IMR-90 (cell line): ENCODE results near the gene ERH. TPM values are rescaled to one million over a fixed set of nuclear protein-coding genes. Genes with fewer than 3 reads are reported as not detected.

ENCODE experiments used
- ATAC-seq: fragments of 200-7000 bp; cut with Tn5 transposase; 2 replicates; pipeline ENCODE4 v1.9.1; 2020; ENCODE audit warnings: low read depth, mild to moderate bottlenecking, moderate library complexity
- BruUV-seq: library from RNA; stranded (reverse); fragments of 400-500 nt; replicated peaks from 2 replicates; lab custom pipeline; 2021; lab: Mats Ljungman, UMichigan
- CTCF ChIA-PET: fragments of 300-600 bp; formaldehyde crosslinking; extraction: SDS; loops from one replicate; lab custom pipeline; 2021; ENCODE audit warnings: antibody characterized with exemption; lab: Yijun Ruan, JAX
- POLR2A ChIA-PET: fragments of 300-600 bp; sonication (Branson Sonifier 250); formaldehyde crosslinking; loops from one replicate; lab custom pipeline; 2022; ENCODE audit warnings: antibody characterized with exemption; ENCODE audit not compliant: unreplicated experiment; lab: Charles Lee
- DNase-seq: peaks from one replicate; pipeline ENCODE4 v3.0.0; 2013
- H2AFZ ChIP-seq: replicated peaks from 2 replicates; pipeline ENCODE3; 2013; ENCODE audit warnings: low read length, mild to moderate bottlenecking; ENCODE audit not compliant: poor library complexity
- H2AK5ac ChIP-seq: 2 replicates; pipeline ENCODE4 v1.6.1; 2013; ENCODE audit warnings: low read depth, low read length, inconsistent platforms
- H2AK9ac ChIP-seq: replicated peaks from 2 replicates; pipeline ENCODE3; 2013; ENCODE audit warnings: mild to moderate bottlenecking, low read depth, low read length, moderate library complexity; ENCODE audit not compliant: poor library complexity
- H2BK120ac ChIP-seq: 2 replicates; pipeline ENCODE4 v1.6.1; 2013; ENCODE audit warnings: low read depth, low read length, inconsistent platforms
- H2BK15ac ChIP-seq: 3 replicates; pipeline ENCODE4 v1.6.1; 2013; ENCODE audit warnings: low read depth, low read length, inconsistent platforms
- H2BK20ac ChIP-seq: 2 replicates; pipeline ENCODE4 v1.6.1; 2013; ENCODE audit warnings: low read depth, mild to moderate bottlenecking, inconsistent platforms, low read length, moderate library complexity
- H2BK5ac ChIP-seq: 2 replicates; pipeline ENCODE4 v1.6.1; 2013; ENCODE audit warnings: mild to moderate bottlenecking, low read depth, low read length, inconsistent platforms; ENCODE audit not compliant: poor library complexity, severe bottlenecking
- H3K14ac ChIP-seq: replicated peaks from 2 replicates; pipeline ENCODE4 v1.6.1; 2013; ENCODE audit warnings: low read depth, low read length, inconsistent platforms
- H3K18ac ChIP-seq: 2 replicates; pipeline ENCODE4 v1.6.1; 2013; ENCODE audit warnings: low read depth, low read length, control low read depth
- H3K23ac ChIP-seq: 2 replicates; pipeline ENCODE4 v1.6.1; 2013; ENCODE audit warnings: low read depth, low read length, inconsistent platforms
- H3K27ac ChIP-seq: 2 replicates; pipeline ENCODE4 v1.5.1; 2013; ENCODE audit warnings: mild to moderate bottlenecking, control low read depth, low read length; ENCODE audit not compliant: insufficient read depth
- H3K27me3 ChIP-seq: 2 replicates; pipeline ENCODE4 v1.6.1; 2013; ENCODE audit warnings: low read length; ENCODE audit not compliant: control insufficient read depth, insufficient read depth
- H3K36me3 ChIP-seq: 2 replicates; pipeline ENCODE4 v1.6.1; 2013; ENCODE audit warnings: low read length, mixed read lengths; ENCODE audit not compliant: control insufficient read depth, insufficient read depth
- H3K4ac ChIP-seq: 2 replicates; pipeline ENCODE4 v1.6.1; 2013; ENCODE audit warnings: low read depth, low read length, inconsistent platforms
- H3K4me1 ChIP-seq: 2 replicates; pipeline ENCODE4 v1.6.1; 2013; ENCODE audit warnings: low read length, mixed read lengths; ENCODE audit not compliant: control insufficient read depth, insufficient read depth
- H3K4me2 ChIP-seq: 2 replicates; pipeline ENCODE4 v1.6.1; 2013; ENCODE audit warnings: low read depth, mild to moderate bottlenecking, control low read depth, low read length, moderate library complexity
- H3K4me3 ChIP-seq: 2 replicates; pipeline ENCODE4 v1.5.1; 2013; ENCODE audit warnings: low read depth, mild to moderate bottlenecking, control low read depth, low read length, moderate library complexity; ENCODE audit not compliant: insufficient read depth
- H3K56ac ChIP-seq: 2 replicates; pipeline ENCODE4 v1.6.1; 2013; ENCODE audit warnings: low read length, inconsistent platforms; ENCODE audit not compliant: insufficient read depth; ENCODE audit errors: extremely low read depth
- H3K79me1 ChIP-seq, 2 experiments: 2 replicates each; pipeline ENCODE4 v1.6.1; 2013; ENCODE audit warnings: low read length in 2 of 2, inconsistent platforms in 1 of 2, low read depth in 1 of 2
- H3K9ac ChIP-seq: 2 replicates; pipeline ENCODE4 v1.6.1; 2013; ENCODE audit warnings: low read depth, low read length, control low read depth
- H3K9me1 ChIP-seq: 2 replicates; pipeline ENCODE4 v1.6.1; 2013; ENCODE audit warnings: low read length, inconsistent platforms; ENCODE audit not compliant: insufficient read depth
- H3K9me3 ChIP-seq: 2 replicates; pipeline ENCODE4 v1.6.1; 2013; ENCODE audit warnings: low read length; ENCODE audit not compliant: control insufficient read depth, insufficient read depth
- H4K20me1 ChIP-seq: 2 replicates; pipeline ENCODE4 v1.6.1; 2013; ENCODE audit warnings: low read length, inconsistent platforms; ENCODE audit not compliant: insufficient read depth
- H4K5ac ChIP-seq: 2 replicates; pipeline ENCODE4 v1.6.1; 2013; ENCODE audit warnings: mild to moderate bottlenecking, low read depth, low read length, control low read depth
- H4K8ac ChIP-seq, 2 experiments: 2 replicates each; pipeline ENCODE4 v1.6.1; 2013; ENCODE audit warnings: low read depth in 2 of 2, low read length in 2 of 2, control low read depth in 1 of 2, inconsistent platforms in 1 of 2
- H4K91ac ChIP-seq: 2 replicates; pipeline ENCODE4 v1.6.1; 2013; ENCODE audit warnings: low read depth, low read length, inconsistent platforms; ENCODE audit not compliant: insufficient read depth
- FOS ChIP-seq: fragments of 150-350 bp; IDR thresholded peaks from 2 replicates; pipeline ENCODE4 v1.6.1; 2016; ENCODE audit warnings: low read depth, low read length
- POLR2A ChIP-seq: IDR thresholded peaks from 2 replicates; pipeline ENCODE4 v1.6.1; 2012; ENCODE audit warnings: mild to moderate bottlenecking, low read depth, low read length
- WGBS, 2 experiments: methylation state at CpG; one replicate each; pipeline versions ENCODE4 v1.1.5 to v1.1.7; 2013; ENCODE audit warnings: missing lambda C conversion rate in 2 of 2; ENCODE audit not compliant: insufficient read length in 1 of 2; ENCODE audit errors: extremely low coverage in 2 of 2; 5-methylcytosine and 5-hydroxymethylcytosine counted together
- dilution Hi-C: fragments of 300-500 bp; cut with HindIII; formaldehyde crosslinking; loops from one replicate; pipeline ENCODE4 v1.14.3; 2018; ENCODE audit warnings: low sequenced_read_pairs; ENCODE audit not compliant: unreplicated experiment
- in situ Hi-C: fragments of 300-500 bp; cut with MboI; formaldehyde crosslinking; loops from 3 replicates; pipeline ENCODE4 v1.14.3; 2019; ENCODE audit warnings: low sequenced_read_pairs, inconsistent platforms, mixed read lengths
- intact Hi-C: fragments of 100-400 bp; cut with micrococcal nuclease; formaldehyde crosslinking; loops from 2 replicates; pipeline ENCODE4 v1.10.0; 2022
- polyA plus RNA-seq, 3 experiments: library from polyadenylated mRNA; depleted of rRNA; stranded (reverse); fragments of >200 nt; gene quantifications; 2 replicates each; pipeline ENCODE4 v1.2.3, GENCODE V29; 2012; ENCODE audit warnings: low replicate concordance in 1 of 3
- total RNA-seq: library from RNA; depleted of rRNA; stranded (reverse); fragments of >200 nt; gene quantifications from 2 replicates; pipeline ENCODE4 v1.2.3, GENCODE V29; 2012
- TF ChIP-seq, protein P1 (sequence below): fragments of 150-350 bp; IDR thresholded peaks from 2 replicates; pipeline ENCODE4 v1.6.1; 2017; ENCODE audit warnings: mild to moderate bottlenecking, antibody characterized with exemption, low read length, low read depth

ERH gene
- total and polyA plus RNA-seq, 2 of the 4 experiments (the other 2 are of a cell fraction) = 64.2 to 150 TPM

DNA sequence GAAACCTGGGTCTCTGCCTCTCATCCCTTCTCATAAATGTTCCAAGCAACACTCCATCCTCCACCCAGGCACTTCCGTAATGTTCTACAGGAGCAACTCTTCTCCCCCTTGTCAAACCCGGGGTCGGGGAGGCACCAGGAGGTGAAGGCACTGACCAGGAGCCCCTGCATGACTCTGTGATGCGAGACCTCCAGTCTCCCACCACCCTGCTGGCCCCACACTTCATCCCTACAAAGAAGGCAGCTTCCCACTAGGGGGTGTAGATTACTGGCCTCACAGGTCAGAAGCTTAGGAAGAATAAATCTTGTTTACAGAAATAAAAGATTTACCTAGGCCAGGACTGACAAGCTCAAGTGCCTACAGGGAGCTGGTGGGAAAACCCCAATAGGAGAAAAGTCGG lies 47.2 kb downstream of the ERH start:
- Histone ChIP-seq H2BK20ac (no peak overlapping the region), H3K9me3 (no peaks in the 10 kb centered on the region), H3K27ac (no peak overlapping the region), H3K4me2 (no peak overlapping the region), H3K18ac (no peak overlapping the region), H2AK9ac (no peak overlapping the region), H3K36me3 (no peaks in the 10 kb centered on the region), H4K91ac (no peak overlapping the region), H4K8ac (no peak overlapping the region), H4K5ac (no peak overlapping the region), H2BK5ac (no peak overlapping the region), H2AFZ (no peak overlapping the region), H2BK15ac (no peak overlapping the region), H3K9me1 (no peaks in the 10 kb centered on the region), H3K4me1 (peaks cover 2% of the 10 kb centered on the region), H2AK5ac (no peak overlapping the region), H2BK120ac (no peak overlapping the region), H3K27me3 (peaks cover 27% of the 10 kb centered on the region), H3K4me3 (no peak overlapping the region), H3K4ac (no peak overlapping the region), H3K23ac (no peak overlapping the region), H4K20me1 (no peaks in the 10 kb centered on the region), H3K56ac (no peak overlapping the region), H3K14ac (no peak overlapping the region), H3K79me1 (no peaks in the 10 kb centered on the region), H3K9ac (no peak overlapping the region)
- dilution Hi-C loops = no loop called here
- CTCF ChIA-PET = no interaction called here
- intact Hi-C loops = no loop called here
- BruUV-seq = no TSS peak
- POLR2A ChIA-PET = no interaction called here
- in situ Hi-C loops = no loop called here
- DNase-seq (no peak), ATAC-seq (no peak)
- 71% methylated on average over 1 of the region's 5 CpGs; no CpG with 5 or more reads in 1 of the 2 experiments for WGBS, 2 experiments
- TF ChIP-seq POLR2A (no peak), FOS (no peak)
- TF ChIP-seq, protein P1, sequence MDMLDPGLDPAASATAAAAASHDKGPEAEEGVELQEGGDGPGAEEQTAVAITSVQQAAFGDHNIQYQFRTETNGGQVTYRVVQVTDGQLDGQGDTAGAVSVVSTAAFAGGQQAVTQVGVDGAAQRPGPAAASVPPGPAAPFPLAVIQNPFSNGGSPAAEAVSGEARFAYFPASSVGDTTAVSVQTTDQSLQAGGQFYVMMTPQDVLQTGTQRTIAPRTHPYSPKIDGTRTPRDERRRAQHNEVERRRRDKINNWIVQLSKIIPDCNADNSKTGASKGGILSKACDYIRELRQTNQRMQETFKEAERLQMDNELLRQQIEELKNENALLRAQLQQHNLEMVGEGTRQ = no peak
